ENCODE results near the gene SIPA1. TPM values are rescaled to one million over a fixed set of nuclear protein-coding genes. Genes with fewer than 3 reads are reported as not detected.
A peak's percentile ranks its signal among the peaks of the same experiment; 100 is the strongest.

Gene SIPA1
- total and polyA plus RNA-seq, 2 of the 13 experiments (the other 11 are each of a cell fraction or from before 2014, with no cell fraction given) = 5.8 to 7.7 TPM

DNA sequence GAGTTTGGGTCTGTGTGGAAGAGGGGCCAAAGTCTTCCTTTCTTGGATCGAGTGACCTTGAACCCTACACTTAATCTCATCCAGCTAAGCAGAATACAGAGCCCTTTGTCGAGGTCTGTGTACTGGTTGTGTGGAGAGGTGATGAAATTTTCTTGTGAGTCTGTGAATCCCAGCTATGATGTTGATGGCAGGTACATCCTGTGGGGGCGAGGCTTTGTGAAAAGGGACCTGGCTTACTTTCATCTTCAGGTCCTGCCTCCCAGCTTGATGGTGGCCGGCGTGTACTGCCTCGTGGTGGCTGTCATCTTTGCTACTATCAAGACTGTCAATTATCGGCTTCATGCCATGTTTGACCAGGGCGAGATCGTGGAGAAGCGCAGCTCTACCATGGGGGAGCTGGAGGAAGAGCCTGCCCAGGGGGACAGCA is 21.3 kb upstream of the SIPA1 start (continued):
- TF ChIP-seq ETV5 (CRISPR knock-in tag; IDR thresholded peaks at IDR 0.05; ENCODE audit: borderline replicate concordance) (peak; percentile 69; the same call in 1 of the 2 replicates), ZNF343 (CRISPR knock-in tag; IDR thresholded peaks at IDR 0.05) (no peak), ZNF746 (CRISPR knock-in tag; IDR thresholded peaks at IDR 0.05) (no peak), ZFP82 (CRISPR knock-in tag; IDR thresholded peaks at IDR 0.05; ENCODE audit: borderline replicate concordance) (no peak), ZNF563 (CRISPR knock-in tag; IDR thresholded peaks at IDR 0.05) (peak; percentile 61; the same call in 1 of the 2 replicates), ZSCAN20 (CRISPR knock-in tag; IDR thresholded peaks at IDR 0.05; ENCODE audit: borderline replicate concordance) (no peak), ZNF496 (CRISPR knock-in tag; IDR thresholded peaks at IDR 0.05; ENCODE audit: insufficient replicate concordance) (no peak), FOSL1 (CRISPR knock-in tag; IDR thresholded peaks at IDR 0.05; ENCODE audit: borderline replicate concordance) (no peak), ZNF383 (CRISPR knock-in tag; IDR thresholded peaks at IDR 0.05; ENCODE audit: borderline replicate concordance) (no peak), ZNF138 (CRISPR knock-in tag; IDR thresholded peaks at IDR 0.05; ENCODE audit: low read depth) (no peak), TMF1 (CRISPR knock-in tag; IDR thresholded peaks at IDR 0.05; ENCODE audit: low read depth) (no peak), ZFP62 (CRISPR knock-in tag; IDR thresholded peaks at IDR 0.05) (no peak), PTBP1 (IDR thresholded peaks at IDR 0.05; ENCODE audit: low read depth, low read length, poor library complexity, severe bottlenecking) (no peak), YY1 (IDR thresholded peaks at IDR 0.05; ENCODE audit: insufficient read depth, insufficient replicate concordance, low read depth, low read length) (no peak), ZNF841 (CRISPR knock-in tag; IDR thresholded peaks at IDR 0.05; ENCODE audit: borderline replicate concordance) (no peak)
- TF ChIP-seq, protein P1, sequence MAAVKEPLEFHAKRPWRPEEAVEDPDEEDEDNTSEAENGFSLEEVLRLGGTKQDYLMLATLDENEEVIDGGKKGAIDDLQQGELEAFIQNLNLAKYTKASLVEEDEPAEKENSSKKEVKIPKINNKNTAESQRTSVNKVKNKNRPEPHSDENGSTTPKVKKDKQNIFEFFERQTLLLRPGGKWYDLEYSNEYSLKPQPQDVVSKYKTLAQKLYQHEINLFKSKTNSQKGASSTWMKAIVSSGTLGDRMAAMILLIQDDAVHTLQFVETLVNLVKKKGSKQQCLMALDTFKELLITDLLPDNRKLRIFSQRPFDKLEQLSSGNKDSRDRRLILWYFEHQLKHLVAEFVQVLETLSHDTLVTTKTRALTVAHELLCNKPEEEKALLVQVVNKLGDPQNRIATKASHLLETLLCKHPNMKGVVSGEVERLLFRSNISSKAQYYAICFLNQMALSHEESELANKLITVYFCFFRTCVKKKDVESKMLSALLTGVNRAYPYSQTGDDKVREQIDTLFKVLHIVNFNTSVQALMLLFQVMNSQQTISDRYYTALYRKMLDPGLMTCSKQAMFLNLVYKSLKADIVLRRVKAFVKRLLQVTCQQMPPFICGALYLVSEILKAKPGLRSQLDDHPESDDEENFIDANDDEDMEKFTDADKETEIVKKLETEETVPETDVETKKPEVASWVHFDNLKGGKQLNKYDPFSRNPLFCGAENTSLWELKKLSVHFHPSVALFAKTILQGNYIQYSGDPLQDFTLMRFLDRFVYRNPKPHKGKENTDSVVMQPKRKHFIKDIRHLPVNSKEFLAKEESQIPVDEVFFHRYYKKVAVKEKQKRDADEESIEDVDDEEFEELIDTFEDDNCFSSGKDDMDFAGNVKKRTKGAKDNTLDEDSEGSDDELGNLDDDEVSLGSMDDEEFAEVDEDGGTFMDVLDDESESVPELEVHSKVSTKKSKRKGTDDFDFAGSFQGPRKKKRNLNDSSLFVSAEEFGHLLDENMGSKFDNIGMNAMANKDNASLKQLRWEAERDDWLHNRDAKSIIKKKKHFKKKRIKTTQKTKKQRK (IDR thresholded peaks at IDR 0.05; ENCODE audit: low read length) = no peak
- TF ChIP-seq, protein P2, sequence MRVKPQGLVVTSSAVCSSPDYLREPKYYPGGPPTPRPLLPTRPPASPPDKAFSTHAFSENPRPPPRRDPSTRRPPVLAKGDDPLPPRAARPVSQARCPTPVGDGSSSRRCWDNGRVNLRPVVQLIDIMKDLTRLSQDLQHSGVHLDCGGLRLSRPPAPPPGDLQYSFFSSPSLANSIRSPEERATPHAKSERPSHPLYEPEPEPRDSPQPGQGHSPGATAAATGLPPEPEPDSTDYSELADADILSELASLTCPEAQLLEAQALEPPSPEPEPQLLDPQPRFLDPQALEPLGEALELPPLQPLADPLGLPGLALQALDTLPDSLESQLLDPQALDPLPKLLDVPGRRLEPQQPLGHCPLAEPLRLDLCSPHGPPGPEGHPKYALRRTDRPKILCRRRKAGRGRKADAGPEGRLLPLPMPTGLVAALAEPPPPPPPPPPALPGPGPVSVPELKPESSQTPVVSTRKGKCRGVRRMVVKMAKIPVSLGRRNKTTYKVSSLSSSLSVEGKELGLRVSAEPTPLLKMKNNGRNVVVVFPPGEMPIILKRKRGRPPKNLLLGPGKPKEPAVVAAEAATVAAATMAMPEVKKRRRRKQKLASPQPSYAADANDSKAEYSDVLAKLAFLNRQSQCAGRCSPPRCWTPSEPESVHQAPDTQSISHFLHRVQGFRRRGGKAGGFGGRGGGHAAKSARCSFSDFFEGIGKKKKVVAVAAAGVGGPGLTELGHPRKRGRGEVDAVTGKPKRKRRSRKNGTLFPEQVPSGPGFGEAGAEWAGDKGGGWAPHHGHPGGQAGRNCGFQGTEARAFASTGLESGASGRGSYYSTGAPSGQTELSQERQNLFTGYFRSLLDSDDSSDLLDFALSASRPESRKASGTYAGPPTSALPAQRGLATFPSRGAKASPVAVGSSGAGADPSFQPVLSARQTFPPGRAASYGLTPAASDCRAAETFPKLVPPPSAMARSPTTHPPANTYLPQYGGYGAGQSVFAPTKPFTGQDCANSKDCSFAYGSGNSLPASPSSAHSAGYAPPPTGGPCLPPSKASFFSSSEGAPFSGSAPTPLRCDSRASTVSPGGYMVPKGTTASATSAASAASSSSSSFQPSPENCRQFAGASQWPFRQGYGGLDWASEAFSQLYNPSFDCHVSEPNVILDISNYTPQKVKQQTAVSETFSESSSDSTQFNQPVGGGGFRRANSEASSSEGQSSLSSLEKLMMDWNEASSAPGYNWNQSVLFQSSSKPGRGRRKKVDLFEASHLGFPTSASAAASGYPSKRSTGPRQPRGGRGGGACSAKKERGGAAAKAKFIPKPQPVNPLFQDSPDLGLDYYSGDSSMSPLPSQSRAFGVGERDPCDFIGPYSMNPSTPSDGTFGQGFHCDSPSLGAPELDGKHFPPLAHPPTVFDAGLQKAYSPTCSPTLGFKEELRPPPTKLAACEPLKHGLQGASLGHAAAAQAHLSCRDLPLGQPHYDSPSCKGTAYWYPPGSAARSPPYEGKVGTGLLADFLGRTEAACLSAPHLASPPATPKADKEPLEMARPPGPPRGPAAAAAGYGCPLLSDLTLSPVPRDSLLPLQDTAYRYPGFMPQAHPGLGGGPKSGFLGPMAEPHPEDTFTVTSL (CRISPR knock-in tag; IDR thresholded peaks at IDR 0.05; ENCODE audit: borderline replicate concordance) = no peak
